ENCODE data around the gene CCDC27.

DNA sequence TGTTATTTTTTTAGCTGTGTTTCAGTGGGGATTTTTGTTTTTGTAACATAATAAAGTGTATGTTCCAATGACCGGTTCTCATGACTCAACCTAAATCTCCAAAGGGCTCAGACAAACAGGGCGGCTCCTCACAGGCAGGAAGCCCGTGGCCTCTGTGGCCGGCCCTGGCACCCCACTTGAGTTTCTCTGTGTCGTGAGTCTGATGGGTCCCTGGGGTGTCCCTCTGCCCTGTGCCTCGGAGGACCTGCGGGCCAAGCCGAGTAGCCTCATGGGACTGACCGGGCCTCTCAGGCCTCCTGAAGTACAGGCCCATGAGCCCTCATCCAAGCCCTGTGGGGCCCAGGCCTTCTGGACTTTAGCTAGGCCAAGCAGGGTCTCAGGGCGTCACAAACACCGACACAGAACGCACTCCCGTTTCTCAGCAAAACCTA lies 16.1 kb upstream of the CCDC27 start:
- TF ChIP-seq, protein P1, sequence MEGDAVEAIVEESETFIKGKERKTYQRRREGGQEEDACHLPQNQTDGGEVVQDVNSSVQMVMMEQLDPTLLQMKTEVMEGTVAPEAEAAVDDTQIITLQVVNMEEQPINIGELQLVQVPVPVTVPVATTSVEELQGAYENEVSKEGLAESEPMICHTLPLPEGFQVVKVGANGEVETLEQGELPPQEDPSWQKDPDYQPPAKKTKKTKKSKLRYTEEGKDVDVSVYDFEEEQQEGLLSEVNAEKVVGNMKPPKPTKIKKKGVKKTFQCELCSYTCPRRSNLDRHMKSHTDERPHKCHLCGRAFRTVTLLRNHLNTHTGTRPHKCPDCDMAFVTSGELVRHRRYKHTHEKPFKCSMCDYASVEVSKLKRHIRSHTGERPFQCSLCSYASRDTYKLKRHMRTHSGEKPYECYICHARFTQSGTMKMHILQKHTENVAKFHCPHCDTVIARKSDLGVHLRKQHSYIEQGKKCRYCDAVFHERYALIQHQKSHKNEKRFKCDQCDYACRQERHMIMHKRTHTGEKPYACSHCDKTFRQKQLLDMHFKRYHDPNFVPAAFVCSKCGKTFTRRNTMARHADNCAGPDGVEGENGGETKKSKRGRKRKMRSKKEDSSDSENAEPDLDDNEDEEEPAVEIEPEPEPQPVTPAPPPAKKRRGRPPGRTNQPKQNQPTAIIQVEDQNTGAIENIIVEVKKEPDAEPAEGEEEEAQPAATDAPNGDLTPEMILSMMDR (IDR thresholded peaks at IDR 0.05), result no peak
- no peak for TF ChIP-seq POLR2A (IDR thresholded peaks at IDR 0.05)
